Liver (tissue), 9 donors: ENCODE results near the gene PEAK1. TPM values are rescaled to one million over a fixed set of nuclear protein-coding genes. Genes with fewer than 3 reads are reported as not detected.

ENCODE experiments used
- DNase-seq: peaks from one replicate; pipeline ENCODE4 v3.0.0-alpha.2; 2017; ENCODE audit warnings: low spot score
- H3K27ac ChIP-seq, 2 donors: one replicate each; pipeline ENCODE4 v1.7.0; 2013; ENCODE audit warnings: inconsistent platforms in 2 of 2, low read length in 2 of 2, control low read depth in 1 of 2, low read depth in 1 of 2, mild to moderate bottlenecking in 1 of 2
- H3K27me3 ChIP-seq, 4 donors: one replicate each; pipeline versions ENCODE4 v1.6.1 to v1.7.0; 2013; ENCODE audit warnings: low read length in 3 of 4, inconsistent platforms in 1 of 4, mild to moderate bottlenecking in 1 of 4, moderate library complexity in 1 of 4; ENCODE audit not compliant: control insufficient read depth in 4 of 4, insufficient read depth in 4 of 4
- H3K36me3 ChIP-seq, 4 donors: one replicate each; pipeline versions ENCODE4 v1.6.1 to v1.7.0; 2013; ENCODE audit warnings: low read length in 3 of 4, mild to moderate bottlenecking in 3 of 4, low read depth in 1 of 4, moderate library complexity in 1 of 4; ENCODE audit not compliant: control insufficient read depth in 4 of 4, insufficient read depth in 3 of 4
- H3K4me1 ChIP-seq, 4 donors: one replicate each; pipeline versions ENCODE4 v1.6.1 to v1.7.0; 2013; ENCODE audit warnings: low read length in 3 of 4, mild to moderate bottlenecking in 3 of 4, moderate library complexity in 1 of 4; ENCODE audit not compliant: control insufficient read depth in 4 of 4, insufficient read depth in 4 of 4
- H3K4me3 ChIP-seq, 3 donors: one replicate each; pipeline versions ENCODE4 v1.6.1 to v1.7.0; 2013; ENCODE audit warnings: low read length in 3 of 3, control low read depth in 1 of 3, low read depth in 1 of 3, mild to moderate bottlenecking in 1 of 3
- H3K9ac ChIP-seq, 2 donors: one replicate each; pipeline ENCODE4 v1.7.0; 2013; ENCODE audit warnings: low read length in 2 of 2, mild to moderate bottlenecking in 2 of 2, moderate library complexity in 2 of 2, control low read depth in 1 of 2, low read depth in 1 of 2
- H3K9me3 ChIP-seq, 4 donors: one replicate each; pipeline versions ENCODE4 v1.6.1 to v1.7.0; 2013; ENCODE audit warnings: low read length in 3 of 4; ENCODE audit not compliant: control insufficient read depth in 4 of 4
- EGR1 ChIP-seq, 2 donors: IDR thresholded peaks; 2 replicates each; pipeline ENCODE4 v1.6.1; 2016 to 2018; ENCODE audit warnings: antibody characterized with exemption in 2 of 2, low read depth in 2 of 2
- HNF4A ChIP-seq, 2 donors: conservative IDR thresholded peaks; 2 replicates each; pipeline ENCODE4 v1.6.1; 2016; ENCODE audit warnings: antibody characterized with exemption in 2 of 2, mild to moderate bottlenecking in 2 of 2
- JUND ChIP-seq, 2 donors: IDR thresholded peaks; 2 replicates each; pipeline ENCODE4 v1.6.1; 2016; ENCODE audit warnings: antibody characterized with exemption in 2 of 2
- RXRA ChIP-seq, 2 donors: IDR thresholded peaks; 2 replicates each; pipeline ENCODE4 v1.6.1; 2017 to 2018; ENCODE audit warnings: antibody characterized with exemption in 2 of 2, mild to moderate bottlenecking in 1 of 2
- TAF1 ChIP-seq: conservative IDR thresholded peaks from 2 replicates; pipeline ENCODE4 v1.6.1; 2016; ENCODE audit warnings: antibody characterized with exemption, mild to moderate bottlenecking
- WGBS: extraction: QIAGEN DNeasy Blood & Tissue Kit; methylation state at CpG from one replicate; pipeline ENCODE4 v1.1.7; 2013; 5-methylcytosine and 5-hydroxymethylcytosine counted together
- polyA plus RNA-seq, 2 donors: library from polyadenylated mRNA; stranded (reverse) in 1 of 2; unstranded in 1 of 2; fragments of 200-250 nt in 1 of 2; fragments of >200 nt in 1 of 2; fragmentation: Nextera tagmentation in 1 of 2; extraction: Ambion mirVana in 1 of 2; gene quantifications; one replicate each; pipeline versions ENCODE4 v1.2.1 to v1.2.3, GENCODE V29; 2013 to 2015
- total RNA-seq, 2 donors: library from RNA; depleted of rRNA; stranded (reverse); fragments of >200 nt; gene quantifications; one replicate each; pipeline ENCODE4 v1.2.3, GENCODE V29; 2014
- TF ChIP-seq, protein P1 (sequence below): IDR thresholded peaks from 2 replicates; pipeline ENCODE4 v1.6.1; 2016; ENCODE audit warnings: antibody characterized with exemption, mild to moderate bottlenecking
- TF ChIP-seq, protein P2 (sequence below): IDR thresholded peaks from 2 replicates; pipeline ENCODE4 v1.6.1; 2016; ENCODE audit warnings: antibody characterized with exemption
- TF ChIP-seq, protein P3 (sequence below): fragments of 150-350 bp; IDR thresholded peaks from 2 replicates; pipeline ENCODE4 v1.5.1; 2017; ENCODE audit warnings: improper control_type of control experiment, low read depth, low read length; ENCODE audit not compliant: missing input control
- donor health status: healthy.
- donor health status: healthy.
- donor health status: healthy.
- donor health status: healthy.
- donor health status: healthy.

The PEAK1 gene
- total and polyA plus RNA-seq, 4 donors = 1.8 to 14.9 (median 5.8) TPM

DNA sequence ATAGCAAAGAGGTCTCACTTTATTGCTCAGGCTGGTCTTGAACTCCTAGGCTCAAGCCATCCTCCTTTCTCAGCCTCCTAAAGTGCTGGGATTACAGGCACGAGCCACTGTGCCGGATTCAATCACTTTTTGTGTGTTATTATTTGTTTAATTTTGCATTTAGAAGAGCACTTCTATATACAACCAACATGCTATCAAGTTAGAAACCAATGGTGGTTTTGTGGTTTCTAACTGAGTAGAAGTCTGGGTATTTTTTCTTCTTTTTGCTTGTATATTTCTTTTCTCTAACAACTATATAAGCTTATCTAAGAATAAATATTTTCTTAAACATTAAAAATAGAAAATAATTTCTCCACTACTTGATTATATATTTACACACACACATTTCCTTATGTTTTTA is 86.7 kb downstream of the PEAK1 start (continued):
- TF ChIP-seq, protein P1, sequence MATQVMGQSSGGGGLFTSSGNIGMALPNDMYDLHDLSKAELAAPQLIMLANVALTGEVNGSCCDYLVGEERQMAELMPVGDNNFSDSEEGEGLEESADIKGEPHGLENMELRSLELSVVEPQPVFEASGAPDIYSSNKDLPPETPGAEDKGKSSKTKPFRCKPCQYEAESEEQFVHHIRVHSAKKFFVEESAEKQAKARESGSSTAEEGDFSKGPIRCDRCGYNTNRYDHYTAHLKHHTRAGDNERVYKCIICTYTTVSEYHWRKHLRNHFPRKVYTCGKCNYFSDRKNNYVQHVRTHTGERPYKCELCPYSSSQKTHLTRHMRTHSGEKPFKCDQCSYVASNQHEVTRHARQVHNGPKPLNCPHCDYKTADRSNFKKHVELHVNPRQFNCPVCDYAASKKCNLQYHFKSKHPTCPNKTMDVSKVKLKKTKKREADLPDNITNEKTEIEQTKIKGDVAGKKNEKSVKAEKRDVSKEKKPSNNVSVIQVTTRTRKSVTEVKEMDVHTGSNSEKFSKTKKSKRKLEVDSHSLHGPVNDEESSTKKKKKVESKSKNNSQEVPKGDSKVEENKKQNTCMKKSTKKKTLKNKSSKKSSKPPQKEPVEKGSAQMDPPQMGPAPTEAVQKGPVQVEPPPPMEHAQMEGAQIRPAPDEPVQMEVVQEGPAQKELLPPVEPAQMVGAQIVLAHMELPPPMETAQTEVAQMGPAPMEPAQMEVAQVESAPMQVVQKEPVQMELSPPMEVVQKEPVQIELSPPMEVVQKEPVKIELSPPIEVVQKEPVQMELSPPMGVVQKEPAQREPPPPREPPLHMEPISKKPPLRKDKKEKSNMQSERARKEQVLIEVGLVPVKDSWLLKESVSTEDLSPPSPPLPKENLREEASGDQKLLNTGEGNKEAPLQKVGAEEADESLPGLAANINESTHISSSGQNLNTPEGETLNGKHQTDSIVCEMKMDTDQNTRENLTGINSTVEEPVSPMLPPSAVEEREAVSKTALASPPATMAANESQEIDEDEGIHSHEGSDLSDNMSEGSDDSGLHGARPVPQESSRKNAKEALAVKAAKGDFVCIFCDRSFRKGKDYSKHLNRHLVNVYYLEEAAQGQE = no peak

DNA sequence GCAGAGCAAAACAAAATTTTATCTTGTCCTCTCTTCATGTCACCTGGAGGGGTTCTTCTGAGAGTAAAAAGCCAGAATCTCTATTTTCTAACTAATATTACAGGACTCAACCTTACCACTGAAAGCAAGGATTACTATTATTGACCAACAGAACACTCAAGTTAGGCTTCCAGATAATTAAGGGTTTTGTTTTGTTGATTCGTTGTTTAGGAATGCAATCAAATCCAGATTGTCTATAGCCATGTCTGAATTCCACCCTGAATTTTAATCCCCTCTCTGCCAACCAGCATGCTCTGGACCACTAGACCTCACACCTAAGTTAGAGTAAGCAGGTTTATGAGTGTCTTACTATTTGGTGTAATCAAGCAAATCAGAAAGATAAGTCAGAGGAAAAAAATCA is 90.7 kb downstream of the PEAK1 start:
- Histone ChIP-seq H3K27ac (no peak overlapping the region), H3K4me1 (no peaks in the 10 kb centered on the region), H3K27me3 (no peaks in the 10 kb centered on the region), H3K4me3 (no peak overlapping the region), H3K9ac (no peak overlapping the region), H3K36me3 (no peaks in the 10 kb centered on the region), H3K9me3 (no peaks in the 10 kb centered on the region)
- TF ChIP-seq, protein P2, sequence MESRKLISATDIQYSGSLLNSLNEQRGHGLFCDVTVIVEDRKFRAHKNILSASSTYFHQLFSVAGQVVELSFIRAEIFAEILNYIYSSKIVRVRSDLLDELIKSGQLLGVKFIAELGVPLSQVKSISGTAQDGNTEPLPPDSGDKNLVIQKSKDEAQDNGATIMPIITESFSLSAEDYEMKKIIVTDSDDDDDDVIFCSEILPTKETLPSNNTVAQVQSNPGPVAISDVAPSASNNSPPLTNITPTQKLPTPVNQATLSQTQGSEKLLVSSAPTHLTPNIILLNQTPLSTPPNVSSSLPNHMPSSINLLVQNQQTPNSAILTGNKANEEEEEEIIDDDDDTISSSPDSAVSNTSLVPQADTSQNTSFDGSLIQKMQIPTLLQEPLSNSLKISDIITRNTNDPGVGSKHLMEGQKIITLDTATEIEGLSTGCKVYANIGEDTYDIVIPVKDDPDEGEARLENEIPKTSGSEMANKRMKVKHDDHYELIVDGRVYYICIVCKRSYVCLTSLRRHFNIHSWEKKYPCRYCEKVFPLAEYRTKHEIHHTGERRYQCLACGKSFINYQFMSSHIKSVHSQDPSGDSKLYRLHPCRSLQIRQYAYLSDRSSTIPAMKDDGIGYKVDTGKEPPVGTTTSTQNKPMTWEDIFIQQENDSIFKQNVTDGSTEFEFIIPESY = no peak
- TF ChIP-seq TAF1 (no peak), HNF4A (conservative IDR thresholded peaks at IDR 0.05) (no peak), EGR1 (IDR thresholded peaks at IDR 0.05; ENCODE audit: low read depth in 2 of 2) (no peak), JUND (IDR thresholded peaks at IDR 0.05) (no peak), RXRA (IDR thresholded peaks at IDR 0.05) (no peak)
- TF ChIP-seq, protein P3, sequence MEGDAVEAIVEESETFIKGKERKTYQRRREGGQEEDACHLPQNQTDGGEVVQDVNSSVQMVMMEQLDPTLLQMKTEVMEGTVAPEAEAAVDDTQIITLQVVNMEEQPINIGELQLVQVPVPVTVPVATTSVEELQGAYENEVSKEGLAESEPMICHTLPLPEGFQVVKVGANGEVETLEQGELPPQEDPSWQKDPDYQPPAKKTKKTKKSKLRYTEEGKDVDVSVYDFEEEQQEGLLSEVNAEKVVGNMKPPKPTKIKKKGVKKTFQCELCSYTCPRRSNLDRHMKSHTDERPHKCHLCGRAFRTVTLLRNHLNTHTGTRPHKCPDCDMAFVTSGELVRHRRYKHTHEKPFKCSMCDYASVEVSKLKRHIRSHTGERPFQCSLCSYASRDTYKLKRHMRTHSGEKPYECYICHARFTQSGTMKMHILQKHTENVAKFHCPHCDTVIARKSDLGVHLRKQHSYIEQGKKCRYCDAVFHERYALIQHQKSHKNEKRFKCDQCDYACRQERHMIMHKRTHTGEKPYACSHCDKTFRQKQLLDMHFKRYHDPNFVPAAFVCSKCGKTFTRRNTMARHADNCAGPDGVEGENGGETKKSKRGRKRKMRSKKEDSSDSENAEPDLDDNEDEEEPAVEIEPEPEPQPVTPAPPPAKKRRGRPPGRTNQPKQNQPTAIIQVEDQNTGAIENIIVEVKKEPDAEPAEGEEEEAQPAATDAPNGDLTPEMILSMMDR = no peak
- TF ChIP-seq, protein P1 = no peak
- DNase-seq = no peak
- 84% methylated on average over 1 of the region's 1 CpG for WGBS
